Neural cell (in vitro differentiated cells): Measurements from ENCODE around the gene TRABD2B. TPM values are rescaled to one million over a fixed set of nuclear protein-coding genes. Genes with fewer than 3 reads are reported as not detected.
A peak's percentile ranks its signal among the peaks of the same experiment; 100 is the strongest.

Experiments used
- H2AFZ ChIP-seq: fragments of 200-600, 300-800 bp; sonication (generic), shearing (Covaris generic); 2 replicates; pipeline ENCODE4 v1.6.0; 2014; ENCODE audit warnings: low read depth, mild to moderate bottlenecking, antibody characterized with exemption, low read length, moderate library complexity
- H3F3A ChIP-seq: fragments of 200-600 bp; shearing (Covaris generic); 2 replicates; pipeline ENCODE4 v1.6.1; 2016; ENCODE audit warnings: mild to moderate bottlenecking, moderate library complexity, mixed read lengths, antibody characterized with exemption, low read length; ENCODE audit not compliant: insufficient read depth, poor library complexity, severe bottlenecking
- H3K27ac ChIP-seq: fragments of 200-600, 300-800 bp; sonication (generic), shearing (Covaris generic); 2 replicates; pipeline ENCODE4 v1.5.1; 2014; ENCODE audit warnings: mild to moderate bottlenecking, low read length, moderate library complexity
- H3K27me3 ChIP-seq: fragments of 300-800, 200-600 bp; sonication (generic), shearing (Covaris generic); 2 replicates; pipeline ENCODE4 v1.6.0; 2014; ENCODE audit warnings: mild to moderate bottlenecking, low read depth, low read length, moderate library complexity; ENCODE audit not compliant: insufficient read depth
- H3K36me3 ChIP-seq: fragments of 300-800, 200-600 bp; sonication (generic), shearing (Covaris generic); 2 replicates; pipeline ENCODE4 v1.5.1; 2014; ENCODE audit warnings: mild to moderate bottlenecking, antibody characterized with exemption, low read length, moderate library complexity; ENCODE audit not compliant: insufficient read depth
- H3K4me2 ChIP-seq: fragments of 300-800, 200-600 bp; sonication (generic), shearing (Covaris generic); 2 replicates; pipeline ENCODE4 v1.6.0; 2014; ENCODE audit warnings: mild to moderate bottlenecking, low read length
- H3K4me3 ChIP-seq: fragments of 300-800, 200-600 bp; sonication (generic), shearing (Covaris generic); 2 replicates; pipeline ENCODE4 v1.5.1; 2014; ENCODE audit warnings: mild to moderate bottlenecking, low read length, moderate library complexity
- H3K79me2 ChIP-seq: fragments of 200-600 bp; shearing (Covaris generic); replicated peaks from 2 replicates; pipeline ENCODE4 v1.6.0; 2014; ENCODE audit warnings: mild to moderate bottlenecking, low read length, moderate library complexity; ENCODE audit not compliant: insufficient read depth
- H3K9ac ChIP-seq: fragments of 300-800, 200-600 bp; sonication (generic), shearing (Covaris generic); 2 replicates; pipeline ENCODE4 v1.6.1; 2016; ENCODE audit warnings: mild to moderate bottlenecking, low read length, mixed read lengths
- H3K9me2 ChIP-seq: fragments of 200-600 bp; shearing (Covaris generic); 2 replicates; pipeline ENCODE4 v1.6.1; 2016; ENCODE audit warnings: mild to moderate bottlenecking, low read length, mixed read lengths; ENCODE audit not compliant: insufficient read depth
- H3K9me3 ChIP-seq: fragments of 200-600, 300-800 bp; sonication (generic), shearing (Covaris generic); 2 replicates; pipeline ENCODE4 v1.6.1; 2016; ENCODE audit warnings: mild to moderate bottlenecking, mixed run types, low read length, moderate library complexity, mixed read lengths
- H4K20me1 ChIP-seq: fragments of 200-600 bp; shearing (Covaris generic); 2 replicates; pipeline ENCODE4 v1.6.1; 2016; ENCODE audit warnings: mild to moderate bottlenecking, mixed run types; ENCODE audit not compliant: insufficient read depth
- EP300 ChIP-seq: fragments of 450-650 bp; conservative IDR thresholded peaks from 2 replicates; pipeline ENCODE4 v1.6.1; 2014; ENCODE audit warnings: antibody characterized with exemption, mild to moderate bottlenecking, moderate library complexity; ENCODE audit not compliant: poor library complexity, severe bottlenecking
- EZH2 ChIP-seq: fragments of 200-600, 300-800 bp; shearing (Covaris generic), sonication (generic); IDR thresholded peaks from 2 replicates; pipeline ENCODE4 v1.6.1; 2014; ENCODE audit warnings: antibody characterized with exemption, low read length, borderline replicate concordance, mild to moderate bottlenecking; ENCODE audit not compliant: insufficient read depth, poor library complexity, severe bottlenecking
- MXI1 ChIP-seq: fragments of 450-650 bp; conservative IDR thresholded peaks from 2 replicates; pipeline ENCODE4 v1.6.1; 2014; ENCODE audit warnings: antibody characterized with exemption, mild to moderate bottlenecking; ENCODE audit not compliant: poor library complexity, severe bottlenecking
- POLR2AphosphoS5 ChIP-seq: IDR thresholded peaks from 2 replicates; pipeline ENCODE4 v1.6.1; 2012
- RAD21 ChIP-seq: fragments of 450-650 bp; conservative IDR thresholded peaks from 2 replicates; pipeline ENCODE4 v1.6.1; 2014; ENCODE audit warnings: antibody characterized with exemption, mild to moderate bottlenecking, moderate library complexity
- SMC3 ChIP-seq: fragments of 450-650 bp; conservative IDR thresholded peaks from 2 replicates; pipeline ENCODE4 v1.6.1; 2014; ENCODE audit warnings: antibody characterized with exemption, mild to moderate bottlenecking, moderate library complexity; ENCODE audit not compliant: poor library complexity
- TAF1 ChIP-seq: IDR thresholded peaks from 2 replicates; pipeline ENCODE4 v1.6.1; 2012; ENCODE audit warnings: low read depth
- polyA plus RNA-seq: library from polyadenylated mRNA; depleted of rRNA; stranded (reverse); fragments of >200 nt; gene quantifications from 2 replicates; pipeline ENCODE4 v1.2.3, GENCODE V29; 2014
- TF ChIP-seq, protein P1 (sequence below): IDR thresholded peaks from 2 replicates; pipeline ENCODE4 v1.6.1; 2012; ENCODE audit warnings: borderline replicate concordance

The TRABD2B gene
- polyA plus RNA-seq, 1 donor from 2014 or later: 0.02 TPM

DNA sequence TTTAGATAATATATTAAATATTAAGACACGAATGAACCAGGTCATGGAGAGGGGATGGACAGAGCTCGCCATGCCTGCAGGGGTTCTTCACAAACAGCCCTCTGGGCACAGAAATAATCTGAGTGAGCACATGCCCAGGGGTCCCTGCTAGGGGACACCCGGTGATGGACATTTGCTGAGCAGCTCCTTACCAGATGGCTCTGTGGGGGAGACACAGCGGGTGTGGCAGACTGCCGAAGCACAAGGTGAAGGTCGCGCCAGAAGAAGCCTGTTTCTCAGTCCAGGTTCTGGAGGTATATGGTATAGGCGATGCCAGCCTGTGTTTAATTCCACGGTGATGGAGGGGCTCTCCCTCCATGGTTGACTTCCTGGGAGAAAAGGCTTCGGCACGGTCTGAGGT, 9.6 kb downstream of the TRABD2B start:
- no peaks in the 10 kb centered on the region for H4K20me1 ChIP-seq
- no peak overlapping the region for H2AFZ ChIP-seq
- H3K9ac ChIP-seq: no peak overlapping the region
- no peaks in the 10 kb centered on the region for H3K36me3 ChIP-seq
- peaks cover 27% of the 10 kb centered on the region for H3K27me3 ChIP-seq
- TF ChIP-seq TAF1 (no peak), SMC3 (no peak), EP300 (no peak), EZH2 (no peak), POLR2AphosphoS5 (no peak), MXI1 (no peak), RAD21 (no peak)
- TF ChIP-seq, protein P1, sequence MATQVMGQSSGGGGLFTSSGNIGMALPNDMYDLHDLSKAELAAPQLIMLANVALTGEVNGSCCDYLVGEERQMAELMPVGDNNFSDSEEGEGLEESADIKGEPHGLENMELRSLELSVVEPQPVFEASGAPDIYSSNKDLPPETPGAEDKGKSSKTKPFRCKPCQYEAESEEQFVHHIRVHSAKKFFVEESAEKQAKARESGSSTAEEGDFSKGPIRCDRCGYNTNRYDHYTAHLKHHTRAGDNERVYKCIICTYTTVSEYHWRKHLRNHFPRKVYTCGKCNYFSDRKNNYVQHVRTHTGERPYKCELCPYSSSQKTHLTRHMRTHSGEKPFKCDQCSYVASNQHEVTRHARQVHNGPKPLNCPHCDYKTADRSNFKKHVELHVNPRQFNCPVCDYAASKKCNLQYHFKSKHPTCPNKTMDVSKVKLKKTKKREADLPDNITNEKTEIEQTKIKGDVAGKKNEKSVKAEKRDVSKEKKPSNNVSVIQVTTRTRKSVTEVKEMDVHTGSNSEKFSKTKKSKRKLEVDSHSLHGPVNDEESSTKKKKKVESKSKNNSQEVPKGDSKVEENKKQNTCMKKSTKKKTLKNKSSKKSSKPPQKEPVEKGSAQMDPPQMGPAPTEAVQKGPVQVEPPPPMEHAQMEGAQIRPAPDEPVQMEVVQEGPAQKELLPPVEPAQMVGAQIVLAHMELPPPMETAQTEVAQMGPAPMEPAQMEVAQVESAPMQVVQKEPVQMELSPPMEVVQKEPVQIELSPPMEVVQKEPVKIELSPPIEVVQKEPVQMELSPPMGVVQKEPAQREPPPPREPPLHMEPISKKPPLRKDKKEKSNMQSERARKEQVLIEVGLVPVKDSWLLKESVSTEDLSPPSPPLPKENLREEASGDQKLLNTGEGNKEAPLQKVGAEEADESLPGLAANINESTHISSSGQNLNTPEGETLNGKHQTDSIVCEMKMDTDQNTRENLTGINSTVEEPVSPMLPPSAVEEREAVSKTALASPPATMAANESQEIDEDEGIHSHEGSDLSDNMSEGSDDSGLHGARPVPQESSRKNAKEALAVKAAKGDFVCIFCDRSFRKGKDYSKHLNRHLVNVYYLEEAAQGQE: no peak
- H3F3A ChIP-seq: no peaks in the 10 kb centered on the region
- H3K79me2 ChIP-seq: no peaks in the 10 kb centered on the region
- H3K9me2 ChIP-seq: no peaks in the 10 kb centered on the region
- no peak overlapping the region for H3K4me2 ChIP-seq
- no peaks in the 10 kb centered on the region for H3K9me3 ChIP-seq
- no peak overlapping the region for H3K27ac ChIP-seq
- H3K4me3 ChIP-seq: no peak overlapping the region

DNA sequence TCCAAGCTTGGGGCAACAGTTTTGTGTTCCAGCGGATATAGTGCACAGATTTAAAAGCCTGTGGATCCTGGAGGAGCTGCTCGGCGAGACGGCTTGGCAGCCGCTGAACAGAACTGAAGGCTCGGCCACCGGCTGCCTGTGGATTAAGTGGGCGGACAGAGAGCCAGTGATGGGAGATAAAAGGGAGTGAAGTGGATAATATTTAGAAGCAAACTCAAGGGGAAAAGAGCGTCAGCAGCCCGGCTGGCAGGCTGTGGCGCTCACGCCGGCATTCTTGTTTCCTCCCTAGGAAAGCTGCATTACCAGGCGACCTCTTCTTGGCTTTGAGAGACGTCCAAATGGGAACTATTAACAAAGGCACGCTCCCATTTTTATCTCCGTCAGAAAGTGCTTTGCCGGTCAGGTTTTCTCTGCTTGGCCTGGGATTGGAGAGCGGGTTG, 10.4 kb downstream of the TRABD2B start:
- no peaks in the 10 kb centered on the region for H3K9me3 ChIP-seq
- H3F3A ChIP-seq: no peaks in the 10 kb centered on the region
- no peak for TF ChIP-seq POLR2AphosphoS5
- TF ChIP-seq, protein P1: peak; percentile 26
- H4K20me1 ChIP-seq: no peaks in the 10 kb centered on the region
- H3K27ac ChIP-seq: no peak overlapping the region
- H3K27me3 ChIP-seq: peaks cover 27% of the 10 kb centered on the region
- no peaks in the 10 kb centered on the region for H3K36me3 ChIP-seq
- H3K4me2 ChIP-seq: no peak overlapping the region
- no peak overlapping the region for H3K4me3 ChIP-seq
- H3K79me2 ChIP-seq: no peaks in the 10 kb centered on the region
- H3K9ac ChIP-seq: no peak overlapping the region
- H2AFZ ChIP-seq: no peak overlapping the region
- no peaks in the 10 kb centered on the region for H3K9me2 ChIP-seq
